CD14-positive monocyte (primary cell): ENCODE data around the gene GALNT17. TPM values are rescaled to one million over a fixed set of nuclear protein-coding genes. Genes with fewer than 3 reads are reported as not detected.

Experiments used
- DNase-seq, 3 donors: peaks; one replicate each; pipeline ENCODE4 v3.0.0-alpha.2; 2011 to 2022
- H2AFZ ChIP-seq: 2 replicates; pipeline ENCODE4 v1.6.0; 2012; ENCODE audit warnings: mild to moderate bottlenecking, low read depth, low read length, inconsistent platforms; ENCODE audit not compliant: insufficient read depth, poor library complexity, severe bottlenecking
- H3K27ac ChIP-seq, 2 donors: 1 replicate in 1 of 2; 2 replicates in 1 of 2; pipeline ENCODE4 v1.5.1; 2012 to 2013; ENCODE audit warnings: low read length in 2 of 2, control low read depth in 1 of 2, inconsistent platforms in 1 of 2, low read depth in 1 of 2, mild to moderate bottlenecking in 1 of 2
- H3K27me3 ChIP-seq, 2 donors: one replicate each; pipeline versions ENCODE4 v1.6.0 to v1.6.1; 2011 to 2013; ENCODE audit warnings: low read length in 2 of 2; ENCODE audit not compliant: control insufficient read depth in 2 of 2, insufficient read depth in 2 of 2
- H3K36me3 ChIP-seq, 2 donors: replicated peaks in 1 of 2; 1 replicate in 1 of 2; 2 replicates in 1 of 2; pipeline versions ENCODE4 v1.5.1 to v1.6.1; 2012 to 2013; ENCODE audit warnings: low read length in 2 of 2, control low read depth in 1 of 2, inconsistent platforms in 1 of 2, mild to moderate bottlenecking in 1 of 2; ENCODE audit not compliant: insufficient read depth in 2 of 2, control insufficient read depth in 1 of 2
- H3K4me1 ChIP-seq, 2 donors: 1 replicate in 1 of 2; 2 replicates in 1 of 2; pipeline versions ENCODE4 v1.5.1 to v1.6.1; 2012 to 2013; ENCODE audit warnings: low read length in 2 of 2, control low read depth in 1 of 2, inconsistent platforms in 1 of 2, mild to moderate bottlenecking in 1 of 2, moderate library complexity in 1 of 2; ENCODE audit not compliant: insufficient read depth in 2 of 2, control insufficient read depth in 1 of 2
- H3K4me2 ChIP-seq: replicated peaks from 2 replicates; pipeline ENCODE3; 2012; ENCODE audit warnings: low read length, moderate library complexity, mild to moderate bottlenecking; ENCODE audit not compliant: poor library complexity, severe bottlenecking; ENCODE audit errors: extremely low read depth
- H3K4me3 ChIP-seq, 3 experiments: fragments of 200-600 bp in 1 of 3; sonication (generic) in 1 of 3; replicated peaks in 1 of 3; 1 replicate in 2 of 3; 2 replicates in 1 of 3; pipeline ENCODE4 v1.5.1; 2011 to 2013; ENCODE audit warnings: low read length in 3 of 3, mild to moderate bottlenecking in 3 of 3, control low read depth in 2 of 3, low read depth in 2 of 3, inconsistent platforms in 1 of 3, moderate library complexity in 1 of 3
- H3K79me2 ChIP-seq: 2 replicates; pipeline ENCODE4 v1.6.0; 2012; ENCODE audit warnings: mild to moderate bottlenecking, control low read depth, inconsistent platforms, low read length, moderate library complexity; ENCODE audit not compliant: insufficient read depth
- H3K9ac ChIP-seq: 2 replicates; pipeline ENCODE4 v1.6.0; 2017; ENCODE audit warnings: low read length, mild to moderate bottlenecking; ENCODE audit not compliant: insufficient read depth, poor library complexity, severe bottlenecking
- H3K9me3 ChIP-seq, 2 donors: replicated peaks in 1 of 2; 1 replicate in 1 of 2; 2 replicates in 1 of 2; pipeline versions ENCODE4 v1.5.1 to v1.6.1; 2012 to 2013; ENCODE audit warnings: low read length in 2 of 2, control low read depth in 1 of 2; ENCODE audit not compliant: control insufficient read depth in 1 of 2, insufficient read depth in 1 of 2
- H4K20me1 ChIP-seq: 2 replicates; pipeline ENCODE4 v1.6.0; 2012; ENCODE audit warnings: mild to moderate bottlenecking, low read length, control low read depth, moderate library complexity; ENCODE audit not compliant: insufficient read depth
- H3K27ac Mint-ChIP-seq, 7 donors: one replicate each; pipeline ENCODE4 v1.8.0; 2020; ENCODE audit warnings: mild to moderate bottlenecking in 7 of 7, mixed read lengths in 7 of 7, moderate library complexity in 6 of 7, inconsistent platforms in 2 of 7
- H3K27me3 Mint-ChIP-seq, 3 donors: one replicate each; pipeline ENCODE4 v1.8.0; 2021 to 2022; ENCODE audit warnings: low read depth in 3 of 3, mild to moderate bottlenecking in 3 of 3, mixed read lengths in 3 of 3, moderate library complexity in 3 of 3, inconsistent platforms in 1 of 3
- H3K36me3 Mint-ChIP-seq, 2 donors: one replicate each; pipeline ENCODE4 v1.8.0; 2020; ENCODE audit warnings: mixed read lengths in 2 of 2, inconsistent platforms in 1 of 2, mild to moderate bottlenecking in 1 of 2
- H3K4me1 Mint-ChIP-seq: one replicate; pipeline ENCODE4 v1.8.0; 2020; ENCODE audit warnings: mild to moderate bottlenecking, mixed read lengths
- H3K4me3 Mint-ChIP-seq, 2 donors: one replicate each; pipeline ENCODE4 v1.8.0; 2020; ENCODE audit warnings: mild to moderate bottlenecking in 2 of 2, mixed read lengths in 2 of 2, moderate library complexity in 1 of 2
- H3K9me3 Mint-ChIP-seq, 7 donors: one replicate each; pipeline ENCODE4 v1.8.0; 2020 to 2022; ENCODE audit warnings: mixed read lengths in 7 of 7, mild to moderate bottlenecking in 6 of 7, moderate library complexity in 6 of 7, inconsistent platforms in 2 of 7
- CTCF ChIP-seq: fragments of 200-600 bp; IDR thresholded peaks from one replicate; pipeline ENCODE4 v1.8.0; 2022; ENCODE audit warnings: antibody characterized with exemption, mild to moderate bottlenecking
- WGBS: methylation state at CpG from one replicate; pipeline ENCODE4 v1.1.5; 2013; ENCODE audit warnings: missing lambda C conversion rate; ENCODE audit not compliant: insufficient coverage; 5-methylcytosine and 5-hydroxymethylcytosine counted together
- intact Hi-C, 2 donors: fragments of 100-400 bp; cut with micrococcal nuclease; formaldehyde crosslinking; loops; one replicate each; pipeline versions ENCODE4 v1.15.0 to v1.15.1; 2023
- polyA plus RNA-seq, 3 donors: library from polyadenylated mRNA; depleted of rRNA in 1 of 3; unstranded in 2 of 3; stranded (reverse) in 1 of 3; fragments of 300-500 nt in 2 of 3; fragments of >200 nt in 1 of 3; fragmentation: Illumina TruSeq in 2 of 3; gene quantifications; 1 replicate in 2 of 3; 2 replicates in 1 of 3; pipeline ENCODE4 v1.2.3, GENCODE V29; 2012 to 2021

Gene GALNT17
- polyA plus RNA-seq, 3 donors, result not detected

- Histone ChIP-seq H3K9ac (no peak overlapping the region), H3K4me1 (no peaks in the 10 kb centered on the region), H3K79me2 (no peaks in the 10 kb centered on the region), H3K4me3 (no peak overlapping the region), H3K4me2 (no peak overlapping the region), H2AFZ (no peak overlapping the region), H3K27me3 (no peaks in the 10 kb centered on the region), H3K27ac (no peak overlapping the region), H3K9me3 (peaks cover 0 to 1% of the 10 kb centered on the region in 2 donors), H3K36me3 (no peaks in the 10 kb centered on the region), H4K20me1 (no peaks in the 10 kb centered on the region)
- Mint-ChIP-seq H3K4me1 (no peaks in the 10 kb centered on the region), H3K27me3 (peaks cover 0 to 3% (median 0%) of the 10 kb centered on the region in 3 donors), H3K27ac (no peak overlapping the region), H3K36me3 (no peaks in the 10 kb centered on the region), H3K4me3 (no peak overlapping the region), H3K9me3 (peaks cover 0 to 9% (median 0%) of the 10 kb centered on the region in 7 donors)
- intact Hi-C loops, result no loop called here
- no peak for DNase-seq
- WGBS, result 100% methylated on average over 2 of the region's 3 CpGs
- TF ChIP-seq CTCF, result no peak
Observed at GRCh38 chr7:71300086-71300485, 168.1 kb downstream of the GALNT17 start.

- no peaks in the 10 kb centered on the region for H3K4me1 ChIP-seq
- H3K27ac ChIP-seq, result no peak overlapping the region
- no peaks in the 10 kb centered on the region for H3K36me3 ChIP-seq
- Mint-ChIP-seq H3K36me3 (no peaks in the 10 kb centered on the region), H3K4me1 (no peaks in the 10 kb centered on the region), H3K27ac (no peak overlapping the region), H3K4me3 (no peak overlapping the region), H3K9me3 (peaks cover 0 to 12% (median 3%) of the 10 kb centered on the region in 7 donors), H3K27me3 (peaks cover 0 to 3% (median 0%) of the 10 kb centered on the region in 3 donors)
- no peak overlapping the region for H3K4me3 ChIP-seq
- intact Hi-C loops, result no loop called here
- no peak for TF ChIP-seq CTCF
- no peak overlapping the region for H3K9ac ChIP-seq
- no CpG with 5 or more reads among the region's 6 CpGs for WGBS
- H2AFZ ChIP-seq, result no peak overlapping the region
- peaks cover 0 to 6% of the 10 kb centered on the region in 2 donors for H3K9me3 ChIP-seq
- H3K27me3 ChIP-seq, result no peaks in the 10 kb centered on the region
- no peaks in the 10 kb centered on the region for H3K79me2 ChIP-seq
- no peaks in the 10 kb centered on the region for H4K20me1 ChIP-seq
- no peak overlapping the region for H3K4me2 ChIP-seq
- no peak for DNase-seq
Observed at GRCh38 chr7:71300603-71301002, 168.7 kb downstream of the GALNT17 start.
